HG03045 (cell line): ENCODE measurements around the gene BMP7.

Experiments used
- ATAC-seq: cut with Tn5 transposase; IDR thresholded peaks from one replicate; pipeline ENCODE4 v1.9.1; 2021; ENCODE audit warnings: mild to moderate bottlenecking, moderate library complexity; ENCODE audit not compliant: unreplicated experiment

The BMP7 gene

GRCh38 chr20:57177636-57178280, 88.7 kb downstream of the BMP7 start:
- no peak for ATAC-seq

- ATAC-seq = no peak
These were observed 89.6 kb downstream of the BMP7 start for GRCh38 chr20:57176842-57177241.

GRCh38 chr20:57175397-57176010, 90.9 kb downstream of the BMP7 start:
- peak; percentile 55 for ATAC-seq

- no peak for ATAC-seq
These were observed 91.7 kb downstream of the BMP7 start for GRCh38 chr20:57174737-57175136.

- no peak for ATAC-seq
These were observed 92.5 kb downstream of the BMP7 start for GRCh38 chr20:57173986-57174385.

DNA sequence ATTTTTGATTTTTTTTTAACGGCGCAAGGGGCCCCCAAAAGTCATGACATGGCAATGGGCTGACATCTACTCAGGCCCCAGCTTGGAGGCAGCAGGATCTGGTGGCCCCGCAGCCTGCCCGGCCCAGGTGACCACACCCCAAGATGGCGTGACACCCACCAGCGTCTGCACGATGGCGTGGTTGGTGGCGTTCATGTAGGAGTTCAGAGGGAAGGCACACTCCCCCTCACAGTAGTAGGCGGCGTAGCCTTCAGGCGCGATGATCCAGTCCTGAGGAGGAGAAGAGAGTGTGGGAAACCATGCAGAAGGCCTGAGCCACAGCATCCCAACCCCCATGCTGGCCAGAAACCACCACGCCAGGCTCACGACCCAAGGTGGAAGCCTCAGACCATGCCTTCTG, 93.4 kb downstream of the BMP7 start:
- no peak for ATAC-seq

DNA sequence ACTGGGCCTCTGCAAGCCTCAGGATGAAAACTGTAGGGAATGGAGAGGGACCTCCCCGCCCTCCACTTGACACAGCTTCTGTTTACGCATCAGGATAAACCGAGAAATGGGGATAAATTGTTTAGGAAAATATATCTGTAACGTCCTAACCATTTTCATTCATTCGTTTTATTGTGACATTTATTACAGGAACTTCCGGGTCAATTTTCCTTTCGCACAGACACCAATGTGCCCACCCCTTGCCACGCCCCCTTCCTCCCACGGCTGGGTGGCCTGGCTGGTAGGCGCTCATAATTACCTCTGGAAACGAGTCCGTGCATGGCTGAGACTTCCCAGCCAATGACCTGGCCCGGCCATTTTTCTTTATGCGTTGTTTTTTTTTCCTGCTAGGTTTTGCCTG, 96.1 kb downstream of the BMP7 start:
- ATAC-seq = no peak

DNA sequence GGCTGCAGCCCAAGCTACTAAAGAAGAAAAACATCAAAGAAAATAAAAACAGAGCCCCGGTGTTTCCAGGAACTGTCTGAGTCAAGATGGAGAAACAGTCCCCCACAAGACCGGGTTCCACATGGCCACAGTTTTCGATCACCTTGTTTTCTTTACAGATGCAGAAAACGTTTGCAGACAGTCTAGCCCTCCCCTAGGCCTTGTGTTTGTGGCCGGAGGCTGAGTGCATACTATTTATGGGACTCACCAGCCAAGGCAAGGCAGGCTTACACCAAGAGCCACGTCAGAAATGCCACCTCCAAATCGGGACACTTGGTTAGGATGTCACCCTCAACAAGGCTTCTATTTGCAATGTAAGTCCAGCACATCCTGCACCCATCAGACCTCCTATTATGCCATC, 97.3 kb downstream of the BMP7 start:
- no peak for ATAC-seq

GRCh38 chr20:57167971-57168701, 98.3 kb downstream of the BMP7 start:
- no peak for ATAC-seq

- no peak for ATAC-seq
These were observed 99.2 kb downstream of the BMP7 start for GRCh38 chr20:57167292-57167655.

DNA sequence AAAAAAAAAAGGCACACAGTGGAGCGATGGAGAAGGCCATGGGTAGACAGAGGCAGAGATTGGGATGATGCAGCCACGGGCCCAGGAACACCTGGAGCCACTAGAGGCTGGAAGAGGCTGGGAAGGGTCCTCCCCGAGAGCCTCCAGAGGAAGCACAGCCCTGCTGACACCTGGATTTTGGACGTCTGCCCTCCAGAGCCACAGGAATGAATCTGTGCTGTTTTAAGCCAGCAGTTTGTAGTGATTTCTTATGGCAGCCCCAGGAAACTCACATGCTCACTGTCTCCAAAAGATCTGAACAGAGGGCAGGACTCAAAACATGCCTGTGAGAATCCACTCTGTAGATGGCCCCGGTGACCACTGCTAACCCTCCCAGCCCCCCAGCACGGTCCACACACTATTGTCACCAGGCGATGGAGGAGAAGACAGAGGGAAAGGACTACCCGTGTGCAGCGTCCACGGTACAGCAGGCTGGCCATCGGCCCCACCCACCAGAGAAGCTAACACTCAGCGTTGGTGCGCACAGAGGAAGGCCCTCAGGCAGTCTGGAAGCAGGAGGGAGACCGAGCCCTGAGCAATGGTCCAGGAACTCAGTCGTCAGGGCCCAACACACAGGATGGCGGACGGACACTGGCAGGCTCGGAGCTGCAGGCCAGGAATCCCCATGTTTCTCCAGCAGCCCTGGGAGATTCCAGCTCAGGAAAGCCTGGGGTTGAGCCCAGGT, 99.7 kb downstream of the BMP7 start:
- no peak for ATAC-seq

- no peak for ATAC-seq
These were observed 100.9 kb downstream of the BMP7 start for GRCh38 chr20:57165427-57166004.

- ATAC-seq = no peak
These were observed 101.6 kb downstream of the BMP7 start for GRCh38 chr20:57164872-57165271.

DNA sequence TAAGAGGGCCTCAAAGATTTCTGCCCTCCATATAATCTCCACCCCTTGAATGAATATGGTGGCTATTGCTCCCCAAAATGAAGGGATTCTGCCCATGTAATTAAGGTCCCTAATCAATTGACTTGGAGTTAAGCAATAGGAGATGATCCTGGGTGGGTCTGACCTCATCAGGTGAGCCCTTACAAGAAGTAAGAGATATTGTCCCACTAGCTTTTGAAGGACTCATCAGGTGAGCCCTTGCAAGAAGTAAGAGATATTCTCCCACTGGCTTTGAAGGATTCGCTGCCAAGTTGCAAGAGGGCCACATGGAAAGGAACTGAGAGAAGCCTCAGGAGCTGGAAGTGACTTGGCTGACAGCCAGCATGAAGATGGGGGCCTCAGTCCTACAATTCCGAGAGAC, 103.4 kb downstream of the BMP7 start:
- no peak for ATAC-seq

- no peak for ATAC-seq
These were observed 104.1 kb downstream of the BMP7 start for GRCh38 chr20:57162362-57162652.

GRCh38 chr20:57161478-57162361, 104.7 kb downstream of the BMP7 start:
- ATAC-seq = no peak

DNA sequence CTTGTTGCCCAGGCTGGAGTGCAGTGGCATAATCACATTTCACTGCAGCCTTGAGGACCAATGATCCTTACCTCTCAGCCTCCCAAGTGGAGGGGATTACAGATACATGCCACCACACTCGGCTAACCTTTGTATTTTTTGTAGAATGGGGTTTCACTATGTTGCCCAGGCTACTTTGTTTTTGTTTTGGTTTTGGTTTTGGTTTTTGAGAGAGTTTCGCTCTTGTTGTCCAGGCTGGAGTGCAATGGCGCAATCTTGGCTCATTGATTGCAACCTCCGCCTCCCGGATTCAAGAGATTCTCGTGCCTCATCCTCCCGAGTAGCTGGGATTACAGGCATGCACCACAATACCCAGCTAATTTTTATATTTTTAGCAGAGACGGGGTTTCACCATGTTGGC, 105.5 kb downstream of the BMP7 start:
- ATAC-seq = no peak

DNA sequence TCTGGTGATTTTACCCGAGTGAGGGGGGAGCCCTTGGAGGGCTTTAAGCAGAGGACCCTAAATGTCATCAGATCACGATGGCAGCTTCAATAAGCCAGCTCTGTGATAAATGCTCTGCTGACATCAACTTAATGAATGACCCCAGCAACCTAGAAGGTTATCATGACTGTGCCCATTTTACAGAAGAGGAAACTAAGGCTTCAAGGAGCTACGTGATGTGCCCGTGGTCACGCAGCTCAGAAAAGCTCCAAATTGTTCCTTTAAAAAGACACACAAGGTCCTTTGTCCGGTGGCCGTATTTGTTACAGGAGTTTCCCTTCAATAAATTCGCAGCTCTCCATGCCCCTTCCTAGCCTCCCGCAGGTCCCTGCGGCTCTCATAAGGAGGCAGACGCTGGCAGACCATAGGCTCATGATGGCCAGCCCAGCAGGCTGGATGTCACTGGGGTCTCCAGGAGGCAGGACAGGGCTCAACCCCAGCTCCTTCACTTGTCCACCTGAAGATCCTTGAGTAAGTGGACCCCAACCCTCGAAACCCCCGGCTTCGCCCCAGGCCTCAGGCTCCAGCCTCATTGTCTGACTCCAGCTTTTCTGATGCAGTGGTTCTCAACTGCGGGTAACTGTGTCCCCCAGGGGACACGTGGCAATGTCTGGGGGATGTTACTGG, 106.4 kb downstream of the BMP7 start:
- no peak for ATAC-seq

DNA sequence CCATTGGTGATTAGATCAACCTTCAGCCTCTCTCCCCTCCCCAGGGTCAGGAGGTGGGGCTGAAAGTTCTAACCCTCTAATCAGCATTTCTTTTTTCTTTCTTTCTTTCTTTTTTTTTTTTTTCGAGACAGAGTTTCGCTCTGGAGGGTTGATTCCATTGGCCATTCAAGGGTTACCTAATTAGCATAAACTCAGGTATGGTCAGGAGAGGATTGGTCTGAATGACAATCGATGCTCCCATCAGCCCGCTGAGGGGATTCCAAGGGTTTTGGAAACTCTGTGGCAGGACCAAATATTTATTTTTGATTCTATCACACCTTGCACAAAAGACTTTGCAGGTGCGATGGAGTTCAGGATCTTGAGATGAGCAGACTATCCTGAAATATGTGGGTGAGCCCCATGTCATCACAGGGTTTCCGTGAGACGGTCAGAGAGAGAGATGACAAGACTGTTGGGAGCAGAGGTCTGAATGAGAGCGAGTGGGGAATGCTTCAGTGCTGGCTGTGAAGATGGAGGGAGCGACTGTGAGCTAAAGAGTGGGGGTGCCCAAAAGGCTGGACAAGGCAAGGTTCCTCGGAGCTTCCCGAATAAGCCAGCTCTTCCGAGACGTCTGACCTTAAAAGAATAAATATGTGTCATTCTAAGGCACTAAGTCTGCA, 107.1 kb downstream of the BMP7 start:
- no peak for ATAC-seq

- ATAC-seq = no peak
These were observed 108.0 kb downstream of the BMP7 start for GRCh38 chr20:57158474-57158873.
